HG03135 (cell line): ENCODE measurements around the gene BAZ1B.
"Not testable (repeated sequence)": the region's sequence is repeated elsewhere in the genome, so short reads cannot be mapped to it uniquely, and the experiment has no call there.

ENCODE experiments used
- ATAC-seq: cut with Tn5 transposase; IDR thresholded peaks from one replicate; pipeline ENCODE4 v1.9.1; 2021; ENCODE audit warnings: mild to moderate bottlenecking, moderate library complexity; ENCODE audit not compliant: unreplicated experiment

The BAZ1B gene

DNA sequence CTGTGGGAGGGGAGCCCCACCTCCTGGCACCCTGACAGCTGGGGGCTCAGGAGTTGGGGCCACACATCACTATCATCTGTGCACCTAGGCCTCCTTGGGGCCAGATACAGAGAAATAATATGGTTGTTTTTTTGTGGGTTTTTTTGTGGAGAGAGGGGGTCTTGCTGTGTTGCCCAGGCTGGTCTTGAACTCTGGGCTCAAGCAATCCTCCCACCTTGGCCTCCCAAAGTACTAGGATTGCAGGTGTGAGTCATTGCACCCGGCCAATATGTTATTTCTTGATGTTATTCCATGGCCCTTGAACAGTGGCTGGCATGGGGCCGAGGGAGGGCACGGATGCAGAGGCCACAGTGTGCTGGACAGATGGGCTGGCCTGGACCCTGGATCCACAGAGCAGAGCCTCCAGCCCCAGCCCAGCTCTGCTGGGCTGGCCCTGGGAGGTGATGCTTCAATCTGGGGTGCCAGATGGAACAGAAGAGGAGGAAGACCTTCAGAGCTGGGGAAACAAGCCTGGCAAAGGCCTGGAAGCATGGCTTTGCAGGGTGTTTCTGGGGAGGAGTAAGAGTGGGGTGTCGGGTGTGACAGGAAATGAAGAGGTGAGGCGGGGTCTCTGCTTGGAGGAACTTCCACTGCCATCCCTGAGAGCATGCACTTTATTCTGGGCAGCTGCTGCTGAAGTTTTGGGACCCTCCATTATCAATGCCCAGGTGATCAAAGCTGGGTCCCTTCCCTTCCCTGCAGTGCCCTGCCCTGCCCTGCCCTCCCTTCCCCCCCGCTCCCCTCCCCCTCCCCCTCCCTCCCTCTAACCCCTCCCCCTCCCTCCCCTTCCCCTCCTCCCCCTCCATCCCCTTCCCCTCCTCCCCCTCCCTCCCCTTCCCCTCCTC, 92.2 kb downstream of the BAZ1B start:
- ATAC-seq: no peak

DNA sequence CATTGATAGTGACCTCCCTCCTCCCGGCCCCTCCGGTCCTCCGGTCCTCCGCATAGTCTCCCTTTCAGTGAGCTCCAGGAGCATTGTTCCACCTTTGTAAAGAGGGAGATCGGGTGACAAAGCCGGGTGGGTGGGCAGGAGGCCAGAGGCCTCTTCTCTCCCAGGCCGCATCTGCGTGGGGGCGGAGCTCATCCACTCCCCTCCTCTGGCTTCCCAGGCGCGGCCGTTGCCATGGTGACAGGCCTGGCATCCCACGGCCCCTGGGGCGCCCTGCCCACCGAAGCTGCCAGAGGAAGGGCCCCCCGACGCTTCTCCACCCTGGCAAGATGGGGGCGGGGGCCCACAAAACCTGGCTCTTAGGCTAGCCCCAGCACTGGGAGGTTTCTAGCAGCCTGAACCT, 92.9 kb downstream of the BAZ1B start:
- no peak for ATAC-seq

DNA sequence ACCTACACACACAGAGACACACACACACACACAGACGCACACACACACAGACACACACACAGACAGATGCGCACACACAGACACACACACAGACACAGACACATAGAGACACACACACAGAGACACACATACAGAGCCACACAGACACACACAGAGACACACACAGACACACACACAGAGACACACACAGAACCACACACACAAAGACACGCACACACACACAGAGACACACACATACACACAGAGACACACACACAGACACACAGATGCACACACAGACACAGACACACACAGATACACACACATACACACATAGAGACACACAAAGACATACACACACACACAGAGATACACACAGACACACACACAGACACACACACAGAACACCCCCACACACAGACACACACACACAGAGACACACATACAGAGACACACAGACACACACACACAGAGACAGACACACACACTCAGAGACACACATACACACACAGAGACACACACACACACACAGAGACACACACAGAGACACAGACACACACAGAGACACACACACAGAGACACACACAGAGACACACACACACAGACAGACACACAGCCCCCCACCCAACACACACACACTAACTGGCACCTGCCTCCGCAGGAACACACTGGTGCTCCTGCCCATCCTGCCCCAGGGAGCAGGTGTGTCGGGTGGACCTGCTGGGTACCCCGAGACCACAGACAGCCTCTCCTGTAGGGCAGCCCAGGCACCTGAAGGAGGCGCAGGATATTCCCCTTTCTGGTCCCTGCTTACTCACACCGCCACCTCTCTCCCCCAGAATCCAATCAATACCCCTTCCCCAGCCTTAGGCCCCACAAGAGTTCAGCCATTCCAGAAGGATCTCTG, 93.9 kb downstream of the BAZ1B start:
- no peak for ATAC-seq

DNA sequence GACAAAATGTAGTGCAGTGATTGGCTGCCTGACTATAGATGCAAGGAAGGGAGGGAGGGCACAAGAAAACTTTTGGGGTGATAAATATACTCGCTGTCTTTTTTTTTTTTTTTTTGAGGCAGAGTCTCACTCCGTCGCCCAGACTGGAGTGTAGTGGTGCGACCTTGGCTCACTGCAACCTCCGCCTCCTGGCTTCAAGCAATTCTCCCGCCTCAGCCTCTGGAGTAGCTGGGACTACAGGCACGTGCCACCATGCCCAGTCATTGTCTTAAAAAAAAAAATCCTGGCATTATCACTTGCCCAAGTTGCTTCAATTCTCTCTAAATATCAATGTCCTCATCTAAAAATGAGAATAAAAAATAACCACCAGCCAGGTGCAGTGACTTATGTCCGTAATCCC, 96.1 kb downstream of the BAZ1B start:
- ATAC-seq: no peak

DNA sequence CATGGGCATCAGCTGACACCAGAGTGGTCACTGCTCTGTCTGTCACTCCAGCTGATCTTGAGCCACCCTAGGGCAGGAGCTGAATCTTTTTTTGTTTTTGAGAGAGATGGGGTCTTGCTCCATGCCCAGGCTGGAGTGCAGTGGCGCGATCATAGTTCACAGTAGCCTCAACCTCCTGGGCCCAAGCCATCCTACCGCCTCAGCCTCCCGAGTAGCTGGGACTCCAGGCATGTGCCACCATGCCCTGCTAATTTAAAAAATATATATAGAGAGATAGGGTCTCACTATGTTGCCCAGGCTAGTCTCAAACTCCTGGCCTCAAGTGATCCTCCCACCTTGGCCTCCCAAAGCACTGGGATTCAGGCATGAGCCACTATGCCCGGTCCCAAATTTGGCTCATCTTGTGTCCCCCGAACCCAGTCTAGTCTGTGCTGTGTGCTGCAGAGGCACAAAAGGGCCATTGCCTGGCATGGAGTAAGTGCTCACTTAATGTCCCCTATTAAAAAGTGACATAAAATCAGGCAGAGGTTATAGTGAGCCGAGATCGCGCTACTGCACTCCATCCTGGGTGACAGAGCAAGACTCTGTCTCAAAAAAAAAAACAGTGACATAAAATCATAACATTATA, 96.6 kb downstream of the BAZ1B start:
- ATAC-seq: no peak

DNA sequence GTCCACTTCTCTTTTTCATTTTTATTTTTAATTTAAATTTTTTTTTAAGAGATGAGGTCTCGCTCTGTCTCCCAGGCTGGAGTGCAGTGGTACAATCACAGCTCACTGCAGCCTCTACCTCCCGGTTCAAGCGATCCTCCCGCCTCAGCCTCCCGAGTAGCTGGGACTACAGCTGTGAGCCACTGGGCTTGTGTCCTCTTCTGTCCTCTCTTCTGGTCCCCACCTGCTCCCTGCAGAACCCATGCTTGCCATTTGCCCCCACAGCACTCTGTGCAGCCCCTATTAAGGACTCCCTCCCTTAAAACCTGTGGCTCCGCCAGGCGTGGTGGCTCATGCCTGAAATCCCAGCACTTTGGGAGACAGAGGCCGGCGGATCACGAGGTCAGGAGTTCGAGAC, 97.6 kb downstream of the BAZ1B start:
- no peak for ATAC-seq

DNA sequence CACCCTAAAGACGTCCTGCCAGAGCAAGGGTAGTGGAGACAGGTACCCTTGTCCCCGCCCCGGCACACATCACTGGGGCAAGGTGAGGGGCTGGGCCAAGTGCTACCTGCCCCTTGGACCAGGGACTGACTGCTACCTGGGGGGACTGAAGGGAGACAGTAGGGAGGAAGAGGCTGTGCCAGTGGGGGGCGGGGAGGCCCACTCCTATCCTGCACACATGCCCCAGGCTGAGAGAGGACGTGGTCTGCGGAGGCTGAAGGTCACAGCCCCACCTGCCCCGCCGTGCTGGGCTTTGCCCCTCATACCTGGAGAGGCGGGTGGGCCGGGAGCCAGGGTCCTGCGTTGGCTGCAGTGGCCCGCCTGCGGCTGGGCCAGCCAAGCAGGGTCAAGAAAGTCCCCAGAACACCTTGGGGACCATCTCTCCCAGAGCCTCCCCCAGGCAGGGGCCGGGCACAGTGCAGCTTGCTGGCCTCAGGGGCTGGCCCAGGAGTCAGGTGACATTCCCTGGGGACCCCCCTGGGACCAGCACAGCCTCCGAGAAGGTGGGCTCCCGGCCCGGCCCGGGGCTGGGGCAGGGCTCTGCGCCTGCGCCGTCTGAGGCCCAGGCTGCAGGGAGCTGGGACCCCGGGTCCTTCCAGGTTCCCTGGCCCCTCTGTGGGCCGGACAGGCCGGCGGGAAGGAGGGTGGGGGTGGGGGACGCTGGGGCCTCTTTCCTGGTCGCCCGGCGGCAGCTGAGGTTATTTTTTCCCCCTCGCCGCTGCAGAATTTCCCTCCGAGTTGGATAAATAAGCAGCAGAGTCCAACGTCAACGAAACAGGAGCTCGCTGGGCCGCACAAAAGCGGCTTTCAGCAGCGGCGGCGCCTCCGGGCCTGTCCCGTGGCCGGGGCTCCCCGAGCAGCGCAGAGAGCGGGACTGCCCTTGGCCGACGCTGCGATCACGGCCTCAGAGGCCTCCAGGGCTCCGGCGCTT, 98.3 kb downstream of the BAZ1B start:
- ATAC-seq: no peak

DNA sequence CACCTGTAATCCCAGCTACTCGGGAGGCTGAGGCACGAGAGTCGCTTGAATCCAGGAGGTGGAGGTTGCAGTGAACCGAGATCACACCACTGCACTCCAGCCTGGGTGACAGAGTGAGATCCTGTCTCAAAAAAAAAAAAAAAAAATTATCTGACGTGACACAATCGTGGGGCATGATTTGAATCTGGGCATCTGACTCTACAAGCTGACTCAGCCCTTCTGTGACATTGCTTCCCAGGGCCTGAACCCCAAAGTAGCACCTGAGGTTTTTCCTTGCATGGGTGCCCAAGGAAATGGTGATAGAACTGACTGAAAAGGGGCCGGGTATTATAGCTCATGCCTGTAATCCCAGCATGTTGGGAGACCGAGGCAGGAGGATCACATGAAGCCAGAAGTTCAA, 101.5 kb downstream of the BAZ1B start:
- ATAC-seq: not testable (repeated sequence)

DNA sequence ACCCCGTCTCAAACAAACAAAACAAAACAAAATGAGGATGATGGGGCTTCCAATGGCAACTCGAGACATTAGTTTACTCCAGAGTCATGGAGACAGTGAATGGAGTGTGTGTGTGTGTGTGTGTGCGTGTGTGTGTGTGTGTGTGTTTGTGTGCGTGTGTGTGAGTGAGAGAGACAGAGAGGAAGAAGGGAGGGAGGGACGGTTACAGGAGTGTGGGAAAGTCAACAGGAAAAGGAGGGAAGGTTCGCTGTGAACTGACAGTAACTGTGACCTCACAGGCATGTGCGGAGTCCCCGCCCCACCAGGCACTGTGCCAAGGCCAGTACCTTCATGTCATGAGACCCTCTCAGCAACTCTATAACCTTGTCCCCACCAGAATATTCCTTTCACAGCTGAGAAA, 102.1 kb downstream of the BAZ1B start:
- not testable (repeated sequence) for ATAC-seq

DNA sequence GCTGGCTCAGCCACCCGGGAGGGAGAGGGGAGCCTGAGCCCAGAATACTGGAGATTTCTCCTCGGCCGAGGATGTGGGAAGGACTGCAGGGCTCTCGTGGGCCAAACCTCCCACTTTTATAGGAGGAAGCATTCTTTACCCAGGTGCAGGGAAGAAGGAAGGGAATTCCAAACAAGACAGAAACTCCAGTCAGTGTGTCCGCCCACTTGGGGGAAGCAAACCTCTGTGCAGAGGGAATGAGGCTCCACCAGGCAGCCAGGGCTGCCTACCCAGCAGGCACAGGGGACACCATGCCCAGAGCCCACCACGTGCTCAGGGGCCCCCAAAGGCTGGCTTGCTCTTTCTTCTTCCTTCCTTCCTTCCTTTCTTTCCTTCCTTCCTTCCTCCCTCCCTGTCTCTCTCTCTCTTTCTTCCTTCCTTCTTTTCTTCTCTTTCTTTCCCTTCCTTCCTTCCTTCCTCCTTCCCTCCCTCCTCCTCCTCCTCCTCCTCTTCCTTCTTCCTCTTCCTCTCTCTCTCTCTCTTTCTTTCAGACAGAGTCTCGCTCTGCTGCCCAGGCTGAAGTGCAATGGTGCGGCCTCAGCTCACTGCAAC, 103.9 kb downstream of the BAZ1B start:
- no peak for ATAC-seq

DNA sequence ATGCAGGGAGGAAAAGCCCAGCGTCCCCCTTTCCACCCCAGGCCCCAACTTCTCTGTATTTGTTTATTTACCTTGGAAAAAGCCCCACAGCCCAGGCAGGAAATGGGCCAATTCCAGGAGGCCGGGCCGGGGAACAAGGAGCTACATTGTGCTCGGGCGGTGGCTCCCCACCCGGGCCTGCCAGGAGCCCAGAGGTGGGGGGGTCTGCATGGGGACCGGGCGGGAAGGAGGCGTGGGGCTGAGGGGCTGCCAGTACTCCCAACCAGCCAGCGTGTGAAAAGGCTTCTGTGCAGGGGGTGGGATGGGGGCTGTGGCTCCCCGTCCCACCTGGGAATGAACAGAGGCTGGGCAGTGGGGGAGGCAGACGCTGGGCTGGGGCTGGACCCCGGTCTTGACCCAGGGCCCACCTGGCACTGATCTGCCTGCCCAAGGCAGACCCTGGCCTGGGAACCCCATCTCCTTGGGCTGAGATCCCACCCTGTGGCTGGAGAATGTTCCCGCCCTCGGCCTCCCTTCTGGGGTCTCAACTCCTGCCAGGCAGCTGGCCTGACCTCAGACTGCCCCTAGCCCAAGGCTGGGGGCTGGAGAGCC, 111.5 kb downstream of the BAZ1B start:
- ATAC-seq: not testable (repeated sequence)

DNA sequence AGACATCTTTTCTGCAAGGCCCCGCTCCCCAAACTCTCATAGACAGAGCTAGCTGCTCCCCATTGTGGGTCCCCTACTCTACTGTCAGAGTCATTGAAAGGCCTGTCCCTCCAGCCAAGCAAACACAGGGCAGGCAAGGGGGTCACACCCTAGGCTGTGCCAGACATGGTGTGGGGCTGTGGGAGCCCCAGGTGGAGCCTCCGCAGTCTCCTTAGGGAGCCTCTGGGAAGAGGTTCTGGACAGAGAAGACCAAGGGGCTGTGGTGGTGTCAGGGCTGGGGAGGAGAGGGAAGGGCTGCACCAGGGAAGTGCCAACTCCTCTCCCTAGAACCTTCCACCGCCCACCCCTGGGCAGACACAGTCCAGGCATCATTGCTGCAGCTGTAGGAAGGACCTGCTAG, 117.2 kb downstream of the BAZ1B start:
- ATAC-seq: not testable (repeated sequence)

DNA sequence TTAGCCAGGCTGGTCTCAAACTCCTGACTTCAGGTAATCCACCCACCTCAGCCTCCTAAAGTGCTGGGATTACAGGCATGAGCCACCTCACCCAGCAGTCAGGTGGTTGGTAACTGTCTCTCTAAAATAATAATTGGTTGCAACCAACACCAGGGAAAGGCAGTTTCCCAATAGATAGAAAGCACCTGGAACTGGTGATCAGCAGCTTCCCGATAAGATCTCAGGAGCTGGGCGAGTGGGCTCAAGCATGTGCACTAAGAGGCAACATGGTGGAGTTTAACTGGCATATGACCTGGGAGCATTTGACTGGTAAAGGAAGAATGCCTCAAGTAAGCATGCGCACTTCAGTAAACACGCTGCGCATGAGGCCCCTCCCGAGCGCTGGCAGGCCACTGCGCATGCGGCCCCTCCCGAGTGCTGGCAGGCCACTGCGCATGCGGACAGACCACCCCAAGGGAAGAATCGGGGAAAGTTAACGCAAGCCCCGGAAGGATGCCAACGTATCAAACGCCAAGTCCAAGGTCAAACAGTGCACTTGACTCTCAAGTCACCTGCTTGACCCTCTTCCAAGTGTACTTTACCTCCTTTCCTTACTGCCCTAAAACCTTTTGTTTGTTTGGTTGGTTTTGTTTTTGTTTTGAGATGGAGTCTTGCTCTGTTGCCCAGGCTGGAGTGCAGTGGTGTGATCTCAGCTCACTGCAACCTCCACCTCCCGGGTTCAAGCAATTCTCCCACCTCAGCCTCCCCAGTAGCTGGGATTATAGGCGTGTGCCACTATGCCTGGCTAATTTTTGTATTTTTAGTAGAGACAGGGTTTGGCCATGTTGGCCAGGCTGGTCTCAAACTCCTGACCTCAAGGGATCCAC, 122.7 kb downstream of the BAZ1B start:
- not testable (repeated sequence) for ATAC-seq

DNA sequence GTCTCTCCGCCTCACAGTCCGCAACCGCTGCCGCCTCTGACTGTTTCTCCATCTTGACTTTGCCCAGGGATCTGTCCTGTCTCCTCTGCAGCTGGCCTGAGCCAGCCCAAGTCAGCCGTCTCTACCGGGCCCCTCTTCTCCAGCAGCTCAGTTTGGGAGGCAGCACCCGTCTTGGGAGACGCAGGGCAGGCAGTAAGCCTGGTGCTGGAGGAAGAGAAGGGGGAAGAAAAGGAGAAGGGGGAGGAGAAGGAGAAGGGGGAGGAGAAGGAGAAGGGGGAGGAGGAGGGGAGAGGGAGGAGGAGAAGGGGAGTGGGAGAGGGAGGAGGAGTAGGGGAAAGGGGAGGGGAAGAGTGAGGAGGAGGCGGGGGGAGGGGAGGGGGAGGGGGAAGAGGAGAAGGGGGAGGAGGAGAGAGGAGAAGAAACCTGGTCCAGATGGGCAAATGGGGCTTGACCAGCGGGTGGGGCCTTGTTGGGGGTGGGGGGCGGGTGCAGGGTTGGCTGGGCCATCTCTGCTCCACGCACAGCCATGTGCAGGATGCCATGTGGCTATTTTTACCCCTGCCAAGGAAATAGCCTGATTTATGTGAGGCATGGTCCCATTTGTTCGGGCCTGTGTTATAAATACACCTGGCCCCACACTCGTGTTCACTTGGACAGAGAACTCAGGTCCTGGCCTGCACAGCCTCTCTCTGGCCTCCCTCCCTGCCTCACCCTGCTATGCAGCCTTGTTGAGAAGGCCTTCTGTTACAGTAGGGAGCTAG, 124.4 kb downstream of the BAZ1B start:
- no peak for ATAC-seq

DNA sequence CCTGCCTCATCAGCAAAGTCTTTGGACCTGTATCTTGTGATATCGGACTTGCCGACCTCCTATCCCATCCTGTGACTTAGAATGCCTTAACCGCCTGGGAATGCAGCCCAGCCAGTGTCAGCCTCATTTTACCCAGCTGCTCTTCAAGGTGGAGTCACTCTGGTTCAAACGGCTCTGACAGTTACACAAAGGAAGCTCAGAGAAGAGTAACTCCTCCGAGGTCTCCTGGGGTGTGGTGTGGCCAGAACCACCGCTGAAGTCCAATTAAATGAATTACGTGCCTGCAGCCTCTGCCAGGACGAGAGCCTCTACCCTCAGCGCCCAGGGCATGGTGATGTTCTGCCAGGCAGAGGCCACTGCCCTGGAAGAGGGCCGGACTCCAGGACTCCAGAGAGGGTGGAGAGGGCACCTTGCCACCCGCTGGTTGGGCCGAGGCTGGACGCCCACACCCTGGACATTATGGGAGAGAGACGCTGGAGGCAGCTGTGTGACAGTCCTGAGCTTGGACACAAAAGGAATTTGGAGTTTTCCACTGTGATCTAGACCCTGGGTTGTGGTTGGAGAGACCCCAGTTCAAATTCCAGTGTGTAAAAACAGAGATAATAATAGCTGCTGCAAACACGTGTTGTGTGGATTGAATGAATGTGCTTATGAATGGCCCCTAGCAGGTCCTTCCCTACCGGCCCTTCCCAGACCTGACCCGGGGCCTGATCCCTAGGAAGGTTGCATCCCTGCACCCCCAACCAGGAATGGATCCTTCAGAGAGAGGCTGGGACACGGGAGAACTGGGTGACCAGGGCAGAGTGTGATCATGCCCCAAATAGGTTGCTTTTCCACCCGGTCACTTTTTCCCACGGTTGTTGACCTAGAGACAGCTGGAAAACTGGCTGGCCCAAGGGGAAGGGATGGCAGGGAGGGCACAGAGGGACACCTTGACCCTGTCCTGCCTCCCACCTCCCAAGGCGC, 126.3 kb downstream of the BAZ1B start:
- ATAC-seq: no peak

DNA sequence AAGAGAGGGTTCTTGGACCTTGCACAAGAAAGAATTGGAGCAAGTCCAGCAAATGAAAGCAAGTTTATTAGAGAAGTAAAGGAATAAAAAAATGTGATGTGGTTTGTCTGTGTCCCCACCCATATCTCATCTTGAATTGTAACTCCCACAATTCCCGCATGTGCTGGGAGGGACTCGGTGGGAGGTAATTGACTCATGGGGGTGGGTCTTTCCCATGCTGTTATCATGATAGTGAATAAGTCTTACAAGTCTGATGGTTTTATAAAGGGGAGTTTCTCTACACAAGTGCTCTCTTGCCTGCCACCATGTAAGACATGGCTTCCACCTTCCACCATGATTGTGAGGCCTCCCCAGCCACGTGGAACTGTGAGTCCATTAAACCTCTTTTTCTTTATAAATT, 127.7 kb downstream of the BAZ1B start:
- no peak for ATAC-seq

DNA sequence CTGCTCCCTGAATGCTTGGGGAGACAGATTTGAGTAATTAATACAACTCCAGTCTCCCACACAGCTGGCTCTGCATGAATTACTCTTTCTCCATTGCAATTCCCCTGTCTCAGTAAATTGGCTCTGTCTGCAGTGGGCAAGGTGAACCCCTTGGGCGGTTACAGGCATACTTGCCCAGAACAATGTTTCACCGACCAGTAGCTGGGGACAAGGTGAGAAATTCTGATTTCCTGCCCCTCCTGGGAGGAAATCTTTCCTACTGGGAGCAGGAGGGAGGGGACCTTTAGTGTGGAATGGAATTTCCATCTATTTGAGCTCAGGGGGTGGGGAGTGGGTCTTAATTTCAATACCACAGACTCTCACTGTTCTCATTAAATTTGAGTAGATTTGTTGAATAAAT, 130.7 kb downstream of the BAZ1B start:
- no peak for ATAC-seq
